A673 (cell line): ENCODE results near the gene PRR5L.

Source experiments
- CTCF ChIP-seq: fragments of 300-800, 200-600 bp; sonication (generic); conservative IDR thresholded peaks from 2 replicates; pipeline ENCODE4 v1.5.1; 2017; ENCODE audit warnings: low read depth, mild to moderate bottlenecking, antibody characterized with exemption, low read length, moderate library complexity, mixed read lengths
- EZH2 ChIP-seq: fragments of 200-600 bp; sonication (generic); IDR thresholded peaks from 2 replicates; pipeline ENCODE4 v1.6.1; 2017; ENCODE audit warnings: borderline replicate concordance, low read depth, mild to moderate bottlenecking, mixed read lengths, antibody characterized with exemption, low read length; ENCODE audit not compliant: poor library complexity, severe bottlenecking

- TF ChIP-seq CTCF (no peak), EZH2 (no peak)
These were observed 203.2 kb downstream of the PRR5L start for GRCh38 chr11:36499315-36499714.
